LNCAP (cell line): Measurements from ENCODE around the gene SLC13A3.

Experiments
- TF ChIP-seq, protein P1 (sequence below): fragments of 450-650 bp; IDR thresholded peaks from 2 replicates; pipeline ENCODE4 v1.5.1; 2017; ENCODE audit warnings: mild to moderate bottlenecking

Gene SLC13A3

DNA sequence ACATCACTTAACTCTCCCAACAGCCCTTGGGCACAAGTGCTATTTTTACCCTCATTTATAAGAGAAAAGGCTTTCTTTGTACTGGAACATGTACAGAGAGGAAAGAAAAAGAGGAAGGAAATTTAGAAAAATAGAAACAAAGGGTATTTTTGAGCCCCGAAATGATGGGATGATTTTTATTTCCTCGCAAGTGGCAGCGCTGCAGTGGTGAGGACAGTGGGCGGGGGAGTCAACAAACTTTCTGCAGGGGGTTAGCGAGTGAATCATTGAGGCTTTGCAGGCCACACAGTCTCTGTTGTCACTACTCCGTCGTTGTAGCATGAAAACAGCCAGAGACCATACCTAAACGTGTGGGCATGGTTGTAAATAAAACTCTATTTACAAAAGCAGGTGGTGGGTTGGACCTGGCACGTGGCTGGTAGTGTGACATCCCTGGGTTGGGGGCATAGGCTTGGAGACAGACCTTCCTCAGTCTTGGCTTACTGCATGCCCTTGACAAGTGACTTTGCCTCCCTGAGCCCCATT, 75.3 kb downstream of the SLC13A3 start:
- TF ChIP-seq, protein P1, sequence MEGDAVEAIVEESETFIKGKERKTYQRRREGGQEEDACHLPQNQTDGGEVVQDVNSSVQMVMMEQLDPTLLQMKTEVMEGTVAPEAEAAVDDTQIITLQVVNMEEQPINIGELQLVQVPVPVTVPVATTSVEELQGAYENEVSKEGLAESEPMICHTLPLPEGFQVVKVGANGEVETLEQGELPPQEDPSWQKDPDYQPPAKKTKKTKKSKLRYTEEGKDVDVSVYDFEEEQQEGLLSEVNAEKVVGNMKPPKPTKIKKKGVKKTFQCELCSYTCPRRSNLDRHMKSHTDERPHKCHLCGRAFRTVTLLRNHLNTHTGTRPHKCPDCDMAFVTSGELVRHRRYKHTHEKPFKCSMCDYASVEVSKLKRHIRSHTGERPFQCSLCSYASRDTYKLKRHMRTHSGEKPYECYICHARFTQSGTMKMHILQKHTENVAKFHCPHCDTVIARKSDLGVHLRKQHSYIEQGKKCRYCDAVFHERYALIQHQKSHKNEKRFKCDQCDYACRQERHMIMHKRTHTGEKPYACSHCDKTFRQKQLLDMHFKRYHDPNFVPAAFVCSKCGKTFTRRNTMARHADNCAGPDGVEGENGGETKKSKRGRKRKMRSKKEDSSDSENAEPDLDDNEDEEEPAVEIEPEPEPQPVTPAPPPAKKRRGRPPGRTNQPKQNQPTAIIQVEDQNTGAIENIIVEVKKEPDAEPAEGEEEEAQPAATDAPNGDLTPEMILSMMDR: no peak

- TF ChIP-seq, protein P1: no peak
Measured at GRCh38 chr20:46575394-46575793, 75.9 kb downstream of the SLC13A3 start.

GRCh38 chr20:46573788-46574584, 77.3 kb downstream of the SLC13A3 start:
- TF ChIP-seq, protein P1: no peak

GRCh38 chr20:46573234-46573633, 78.0 kb downstream of the SLC13A3 start:
- TF ChIP-seq, protein P1: no peak

DNA sequence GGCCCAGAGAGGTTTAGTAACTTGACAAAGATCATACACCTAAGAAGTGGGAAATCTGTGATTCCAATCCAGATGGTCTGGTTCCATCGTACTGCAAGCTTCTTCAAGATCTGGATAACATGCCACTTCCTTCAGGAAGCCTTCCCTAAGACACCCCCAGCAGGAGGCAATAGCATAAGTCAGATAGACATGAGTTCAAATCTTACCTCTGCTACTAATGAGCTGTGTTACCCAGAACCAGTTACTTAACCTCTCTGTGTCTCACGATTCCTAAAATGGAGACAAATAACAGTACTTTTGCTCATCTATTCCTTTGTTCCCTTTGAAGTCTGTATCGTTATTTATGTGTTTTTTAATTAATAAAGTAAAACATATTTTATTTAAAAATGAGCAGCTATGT, 78.5 kb downstream of the SLC13A3 start:
- TF ChIP-seq, protein P1: no peak

DNA sequence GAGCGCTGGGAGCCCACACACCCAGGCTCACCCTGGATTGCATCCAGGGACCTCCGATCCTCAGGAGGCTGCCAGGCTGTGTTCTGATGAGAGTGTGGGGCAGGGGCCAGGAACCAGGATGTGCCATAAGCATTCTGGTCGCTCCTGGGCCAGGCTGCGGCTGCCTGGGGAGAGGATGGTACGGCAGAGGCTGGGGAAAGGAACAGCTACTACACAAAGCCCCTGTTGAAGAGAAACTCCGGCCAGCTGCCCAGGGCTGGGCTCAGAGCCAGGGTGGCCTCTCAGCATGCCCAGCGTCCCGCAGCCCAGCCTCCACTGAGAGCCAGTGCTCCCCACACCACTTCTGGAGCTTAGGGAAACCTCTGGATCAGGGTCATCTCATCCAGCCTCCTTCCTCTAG, 79.1 kb downstream of the SLC13A3 start:
- TF ChIP-seq, protein P1: no peak

GRCh38 chr20:46571418-46571817, 79.8 kb downstream of the SLC13A3 start:
- TF ChIP-seq, protein P1: no peak
